ENCODE data around the gene CNOT10. TPM values are rescaled to one million over a fixed set of nuclear protein-coding genes. Genes with fewer than 3 reads are reported as not detected.

The CNOT10 gene
- total and polyA plus RNA-seq, 4 experiments from 2014 or later, result 33.6 to 47.6 (median 46.0) TPM

- peak overlapping the region in 2 of 7 donors; percentile 26 to 80 for H3K27ac Mint-ChIP-seq
- intact Hi-C loops (cut with micrococcal nuclease), result no loop called here
Measured at GRCh38 chr3:32755761-32756160, 70.8 kb downstream of the CNOT10 start.

GRCh38 chr3:32757618-32758374, 72.8 kb downstream of the CNOT10 start:
- Mint-ChIP-seq H3K36me3 (peaks cover 19 to 23% of the 10 kb centered on the region in 2 donors), H3K27me3 (no peaks in the 10 kb centered on the region), H3K4me1 (peaks cover 0 to 5% (median under 1%) of the 10 kb centered on the region in 4 donors), H3K27ac (peak overlapping the region in 1 of 7 donors; percentile 43), H3K9me3 (no peaks in the 10 kb centered on the region), H3K4me3 (no peak overlapping the region)
- peaks cover 3% of the 10 kb centered on the region for H3K36me3 ChIP-seq (ENCODE audit: insufficient read depth, low read length)
- H3K4me1 ChIP-seq (ENCODE audit: insufficient read depth, low read length), result no peaks in the 10 kb centered on the region
- H3K9me3 ChIP-seq (ENCODE audit: control insufficient read depth in 1 of 2, low read length in 2 of 2), result no peaks in the 10 kb centered on the region
- H3K27me3 ChIP-seq (ENCODE audit: insufficient read depth, low read length), result no peaks in the 10 kb centered on the region
- intact Hi-C loops (cut with micrococcal nuclease), result no loop called here
- H3K4me3 ChIP-seq (ENCODE audit: low read length in 2 of 2), result no peak overlapping the region
- ChIA-PET CTCF (ENCODE audit: partially characterized antibody) (no interaction called here), POLR2A (ENCODE audit: partially characterized antibody) (no interaction called here)
- DNase-seq, result no peak
- no peak overlapping the region for H3K27ac ChIP-seq (ENCODE audit: low read depth, low read length)

More at GRCh38 chr3:32755761-32756160, 70.8 kb downstream of the CNOT10 start:
- no peaks in the 10 kb centered on the region for H3K4me1 ChIP-seq (ENCODE audit: insufficient read depth, low read length)
- ChIA-PET CTCF (ENCODE audit: partially characterized antibody) (no interaction called here), POLR2A (ENCODE audit: partially characterized antibody) (no interaction called here)
- H3K27me3 Mint-ChIP-seq, result no peaks in the 10 kb centered on the region
- no peaks in the 10 kb centered on the region for H3K9me3 ChIP-seq (ENCODE audit: control insufficient read depth in 1 of 2, low read length in 2 of 2)
- no peaks in the 10 kb centered on the region for H3K36me3 ChIP-seq (ENCODE audit: insufficient read depth, low read length)
- no peak overlapping the region for H3K27ac ChIP-seq (ENCODE audit: low read depth, low read length)
- no peaks in the 10 kb centered on the region for H3K27me3 ChIP-seq (ENCODE audit: insufficient read depth, low read length)
- no peak for DNase-seq
- H3K36me3 Mint-ChIP-seq, result peaks cover 14 to 27% of the 10 kb centered on the region in 2 donors
- no peak overlapping the region for H3K4me3 Mint-ChIP-seq
- H3K4me1 Mint-ChIP-seq, result peaks cover 0 to 5% (median under 1%) of the 10 kb centered on the region in 4 donors
- no peak overlapping the region for H3K4me3 ChIP-seq (ENCODE audit: low read length in 2 of 2)
- no peaks in the 10 kb centered on the region for H3K9me3 Mint-ChIP-seq

GRCh38 chr3:32758375-32758753, 73.4 kb downstream of the CNOT10 start:
- H3K4me3 Mint-ChIP-seq, result no peak overlapping the region
- H3K4me1 Mint-ChIP-seq, result peaks cover 0 to 5% (median under 1%) of the 10 kb centered on the region in 4 donors
- DNase-seq, result no peak
- H3K27me3 ChIP-seq (ENCODE audit: insufficient read depth, low read length), result no peaks in the 10 kb centered on the region
- H3K27ac Mint-ChIP-seq, result no peak overlapping the region
- H3K4me3 ChIP-seq (ENCODE audit: low read length in 2 of 2), result no peak overlapping the region
- peaks cover 7% of the 10 kb centered on the region for H3K36me3 ChIP-seq (ENCODE audit: insufficient read depth, low read length)
- ChIA-PET CTCF (ENCODE audit: partially characterized antibody) (no interaction called here), POLR2A (ENCODE audit: partially characterized antibody) (no interaction called here)
- no peaks in the 10 kb centered on the region for H3K27me3 Mint-ChIP-seq
- H3K9me3 ChIP-seq (ENCODE audit: control insufficient read depth in 1 of 2, low read length in 2 of 2), result no peaks in the 10 kb centered on the region
- H3K4me1 ChIP-seq (ENCODE audit: insufficient read depth, low read length), result no peaks in the 10 kb centered on the region
- no peak overlapping the region for H3K27ac ChIP-seq (ENCODE audit: low read depth, low read length)
- H3K36me3 Mint-ChIP-seq, result peaks cover 16 to 22% of the 10 kb centered on the region in 2 donors
- no peaks in the 10 kb centered on the region for H3K9me3 Mint-ChIP-seq
- intact Hi-C loops (cut with micrococcal nuclease), result no loop called here

GRCh38 chr3:32759342-32759741, 74.4 kb downstream of the CNOT10 start:
- DNase-seq, result no peak
- CTCF ChIA-PET (ENCODE audit: partially characterized antibody), result interaction anchor here (1.2 kb wide), 1 partner anchor 17 kb away, joined by 3 read pairs; no protein-coding TSS in a partner anchor
- H3K4me1 ChIP-seq (ENCODE audit: insufficient read depth, low read length), result no peaks in the 10 kb centered on the region
- H3K4me1 Mint-ChIP-seq, result peaks cover 0 to 5% (median under 1%) of the 10 kb centered on the region in 4 donors
- peaks cover 13% of the 10 kb centered on the region for H3K36me3 ChIP-seq (ENCODE audit: insufficient read depth, low read length)
- no peaks in the 10 kb centered on the region for H3K9me3 ChIP-seq (ENCODE audit: control insufficient read depth in 1 of 2, low read length in 2 of 2)
- no peak overlapping the region for H3K4me3 ChIP-seq (ENCODE audit: low read length in 2 of 2)
- POLR2A ChIA-PET (ENCODE audit: partially characterized antibody), result no interaction called here
- no peaks in the 10 kb centered on the region for H3K9me3 Mint-ChIP-seq
- no peak overlapping the region for H3K27ac ChIP-seq (ENCODE audit: low read depth, low read length)
- H3K27me3 ChIP-seq (ENCODE audit: insufficient read depth, low read length), result no peaks in the 10 kb centered on the region
- peaks cover 16 to 24% of the 10 kb centered on the region in 2 donors for H3K36me3 Mint-ChIP-seq
- no peak overlapping the region for H3K27ac Mint-ChIP-seq
- no peaks in the 10 kb centered on the region for H3K27me3 Mint-ChIP-seq
- no peak overlapping the region for H3K4me3 Mint-ChIP-seq
- intact Hi-C loops (cut with micrococcal nuclease), result no loop called here

- H3K4me1 ChIP-seq (ENCODE audit: insufficient read depth, low read length), result no peaks in the 10 kb centered on the region
- no peak overlapping the region for H3K4me3 ChIP-seq (ENCODE audit: low read length in 2 of 2)
- H3K4me1 Mint-ChIP-seq, result no peaks in the 10 kb centered on the region
- no peaks in the 10 kb centered on the region for H3K27me3 ChIP-seq (ENCODE audit: insufficient read depth, low read length)
- DNase-seq, result no peak
- no peaks in the 10 kb centered on the region for H3K27me3 Mint-ChIP-seq
- no peaks in the 10 kb centered on the region for H3K9me3 ChIP-seq (ENCODE audit: control insufficient read depth in 1 of 2, low read length in 2 of 2)
- CTCF ChIA-PET (ENCODE audit: partially characterized antibody), result no interaction called here
- H3K9me3 Mint-ChIP-seq, result no peaks in the 10 kb centered on the region
- no peak overlapping the region for H3K27ac Mint-ChIP-seq
- peaks cover 45 to 47% of the 10 kb centered on the region in 2 donors for H3K36me3 Mint-ChIP-seq
- POLR2A ChIA-PET (ENCODE audit: partially characterized antibody), result no interaction called here
- H3K27ac ChIP-seq (ENCODE audit: low read depth, low read length), result no peak overlapping the region
- intact Hi-C loops (cut with micrococcal nuclease), result no loop called here
- peaks cover 19% of the 10 kb centered on the region for H3K36me3 ChIP-seq (ENCODE audit: insufficient read depth, low read length)
- no peak overlapping the region for H3K4me3 Mint-ChIP-seq
Measured at GRCh38 chr3:32764481-32764880, 79.5 kb downstream of the CNOT10 start.

- no peaks in the 10 kb centered on the region for H3K9me3 ChIP-seq (ENCODE audit: control insufficient read depth in 1 of 2, low read length in 2 of 2)
- H3K4me3 Mint-ChIP-seq, result no peak overlapping the region
- no peaks in the 10 kb centered on the region for H3K9me3 Mint-ChIP-seq
- no peak overlapping the region for H3K27ac Mint-ChIP-seq
- peaks cover 2 to 13% (median 4%) of the 10 kb centered on the region in 4 donors for H3K4me1 Mint-ChIP-seq
- no peak overlapping the region for H3K27ac ChIP-seq (ENCODE audit: low read depth, low read length)
- ChIA-PET POLR2A (ENCODE audit: partially characterized antibody) (no interaction called here), CTCF (ENCODE audit: partially characterized antibody) (interaction anchor here (1.0 kb wide), 1 partner anchor 9 kb away, joined by 3 read pairs; no protein-coding TSS in a partner anchor)
- no peak overlapping the region for H3K4me3 ChIP-seq (ENCODE audit: low read length in 2 of 2)
- intact Hi-C loops (cut with micrococcal nuclease), result no loop called here
- peaks cover 11 to 24% of the 10 kb centered on the region in 2 donors for H3K36me3 Mint-ChIP-seq
- H3K36me3 ChIP-seq (ENCODE audit: insufficient read depth, low read length), result peaks cover 5% of the 10 kb centered on the region
- H3K4me1 ChIP-seq (ENCODE audit: insufficient read depth, low read length), result peaks cover 6% of the 10 kb centered on the region
- H3K27me3 Mint-ChIP-seq, result peaks cover 3 to 4% of the 10 kb centered on the region in 2 donors
- DNase-seq, result no peak
- peaks cover 3% of the 10 kb centered on the region for H3K27me3 ChIP-seq (ENCODE audit: insufficient read depth, low read length)
Measured at GRCh38 chr3:32778389-32778788, 93.4 kb downstream of the CNOT10 start.

GRCh38 chr3:32780071-32780734, 95.2 kb downstream of the CNOT10 start:
- peaks cover 2 to 13% (median 4%) of the 10 kb centered on the region in 4 donors for H3K4me1 Mint-ChIP-seq
- H3K27ac Mint-ChIP-seq, result no peak overlapping the region
- peaks cover 3% of the 10 kb centered on the region for H3K27me3 ChIP-seq (ENCODE audit: insufficient read depth, low read length)
- H3K36me3 Mint-ChIP-seq, result peaks cover 0 to 10% of the 10 kb centered on the region in 2 donors
- no peaks in the 10 kb centered on the region for H3K9me3 Mint-ChIP-seq
- peak overlapping the region in 7 of 8 donors; percentile 13 to 95 (median 89) for H3K4me3 Mint-ChIP-seq
- DNase-seq, result no peak
- peaks cover 6% of the 10 kb centered on the region for H3K4me1 ChIP-seq (ENCODE audit: insufficient read depth, low read length)
- ChIA-PET POLR2A (ENCODE audit: partially characterized antibody) (interaction anchor here (0.6 kb wide), 1 partner anchor 279 kb away, joined by 3 read pairs; no protein-coding TSS in a partner anchor), CTCF (ENCODE audit: partially characterized antibody) (interaction anchor here (0.7 to 2.7 kb wide), 9 partner anchors 8 to 592 kb away, joined by 3 to 22 read pairs (median 3); no protein-coding TSS in a partner anchor)
- peaks cover 3 to 4% of the 10 kb centered on the region in 2 donors for H3K27me3 Mint-ChIP-seq
- no peak overlapping the region for H3K27ac ChIP-seq (ENCODE audit: low read depth, low read length)
- intact Hi-C loops (cut with micrococcal nuclease), result no loop called here
- no peaks in the 10 kb centered on the region for H3K36me3 ChIP-seq (ENCODE audit: insufficient read depth, low read length)
- H3K9me3 ChIP-seq (ENCODE audit: control insufficient read depth in 1 of 2, low read length in 2 of 2), result no peaks in the 10 kb centered on the region
- no peak overlapping the region for H3K4me3 ChIP-seq (ENCODE audit: low read length in 2 of 2)
